ENCODE data around the gene HEXIM2.

Gene HEXIM2

GRCh38 chr17:45132572-45133463, 28.9 kb upstream of the HEXIM2 start:
- Mint-ChIP-seq H3K4me3 (peak overlapping the region; percentile 87), H3K4me1 (ENCODE audit: low read depth) (peaks cover 4% of the 10 kb centered on the region), H3K27ac (peak overlapping the region; percentile 83), H3K27me3 (ENCODE audit: low read depth) (peaks cover 14% of the 10 kb centered on the region), H3K36me3 (ENCODE audit: low read depth) (peaks cover 3% of the 10 kb centered on the region), H3K9me3 (no peaks in the 10 kb centered on the region)

GRCh38 chr17:45135192-45135977, 26.3 kb upstream of the HEXIM2 start, which contains the start of gene ACBD4:
TSS of gene ACBD4 (plus strand) at chr17:45135687. CDS start at chr17:45136145, 458 bp downstream.
- peaks cover 3% of the 10 kb centered on the region for H3K36me3 Mint-ChIP-seq (ENCODE audit: low read depth)
- peak within 1 kb of the TSS; percentile 91 for H3K4me3 Mint-ChIP-seq
- H3K9me3 Mint-ChIP-seq: no peaks in the 10 kb centered on the region
- peaks cover 11% of the 10 kb centered on the region for H3K27me3 Mint-ChIP-seq (ENCODE audit: low read depth)
- H3K27ac Mint-ChIP-seq: peak within 1 kb of the TSS; percentile 79
- peaks cover 4% of the 10 kb centered on the region for H3K4me1 Mint-ChIP-seq (ENCODE audit: low read depth)

- no peaks in the 10 kb centered on the region for H3K9me3 Mint-ChIP-seq
- peak overlapping the region; percentile 79 for H3K27ac Mint-ChIP-seq
- H3K4me3 Mint-ChIP-seq: peak overlapping the region; percentile 91
- H3K4me1 Mint-ChIP-seq (ENCODE audit: low read depth): peaks cover 8% of the 10 kb centered on the region
- peaks cover 5% of the 10 kb centered on the region for H3K36me3 Mint-ChIP-seq (ENCODE audit: low read depth)
- H3K27me3 Mint-ChIP-seq (ENCODE audit: low read depth): peaks cover 3% of the 10 kb centered on the region
Observed at GRCh38 chr17:45135978-45136791, 25.5 kb upstream of the HEXIM2 start.

GRCh38 chr17:45136846-45137560, 24.7 kb upstream of the HEXIM2 start:
- Mint-ChIP-seq H3K9me3 (no peaks in the 10 kb centered on the region), H3K4me1 (ENCODE audit: low read depth) (peaks cover 8% of the 10 kb centered on the region), H3K4me3 (peak overlapping the region; percentile 91), H3K27ac (no peak overlapping the region), H3K27me3 (ENCODE audit: low read depth) (no peaks in the 10 kb centered on the region), H3K36me3 (ENCODE audit: low read depth) (peaks cover 5% of the 10 kb centered on the region)

GRCh38 chr17:45137561-45138305, 23.9 kb upstream of the HEXIM2 start:
- H3K27me3 Mint-ChIP-seq (ENCODE audit: low read depth): no peaks in the 10 kb centered on the region
- no peaks in the 10 kb centered on the region for H3K9me3 Mint-ChIP-seq
- H3K36me3 Mint-ChIP-seq (ENCODE audit: low read depth): peaks cover 6% of the 10 kb centered on the region
- peaks cover 8% of the 10 kb centered on the region for H3K4me1 Mint-ChIP-seq (ENCODE audit: low read depth)
- no peak overlapping the region for H3K27ac Mint-ChIP-seq
- H3K4me3 Mint-ChIP-seq: no peak overlapping the region

- Mint-ChIP-seq H3K27me3 (ENCODE audit: low read depth) (no peaks in the 10 kb centered on the region), H3K27ac (no peak overlapping the region), H3K4me3 (no peak overlapping the region), H3K36me3 (ENCODE audit: low read depth) (peaks cover 7% of the 10 kb centered on the region), H3K9me3 (no peaks in the 10 kb centered on the region), H3K4me1 (ENCODE audit: low read depth) (peaks cover 6% of the 10 kb centered on the region)
Observed at GRCh38 chr17:45138911-45139532, 22.7 kb upstream of the HEXIM2 start.

- H3K9me3 Mint-ChIP-seq: no peaks in the 10 kb centered on the region
- peaks cover 6% of the 10 kb centered on the region for H3K4me1 Mint-ChIP-seq (ENCODE audit: low read depth)
- no peak overlapping the region for H3K27ac Mint-ChIP-seq
- H3K36me3 Mint-ChIP-seq (ENCODE audit: low read depth): peaks cover 7% of the 10 kb centered on the region
- H3K4me3 Mint-ChIP-seq: no peak overlapping the region
- H3K27me3 Mint-ChIP-seq (ENCODE audit: low read depth): no peaks in the 10 kb centered on the region
Observed at GRCh38 chr17:45139533-45139920, 22.1 kb upstream of the HEXIM2 start.

GRCh38 chr17:45143094-45143670, 18.5 kb upstream of the HEXIM2 start:
- H3K27ac Mint-ChIP-seq: no peak overlapping the region
- no peaks in the 10 kb centered on the region for H3K27me3 Mint-ChIP-seq (ENCODE audit: low read depth)
- H3K4me1 Mint-ChIP-seq (ENCODE audit: low read depth): peaks cover 21% of the 10 kb centered on the region
- H3K9me3 Mint-ChIP-seq: no peaks in the 10 kb centered on the region
- peaks cover 7% of the 10 kb centered on the region for H3K36me3 Mint-ChIP-seq (ENCODE audit: low read depth)
- no peak overlapping the region for H3K4me3 Mint-ChIP-seq

GRCh38 chr17:45143767-45144198, 17.9 kb upstream of the HEXIM2 start:
- peaks cover 21% of the 10 kb centered on the region for H3K4me1 Mint-ChIP-seq (ENCODE audit: low read depth)
- H3K9me3 Mint-ChIP-seq: no peaks in the 10 kb centered on the region
- H3K27ac Mint-ChIP-seq: no peak overlapping the region
- peaks cover 9% of the 10 kb centered on the region for H3K36me3 Mint-ChIP-seq (ENCODE audit: low read depth)
- H3K4me3 Mint-ChIP-seq: peak overlapping the region; percentile 40
- H3K27me3 Mint-ChIP-seq (ENCODE audit: low read depth): no peaks in the 10 kb centered on the region

- H3K27ac Mint-ChIP-seq: no peak overlapping the region
- H3K9me3 Mint-ChIP-seq: no peaks in the 10 kb centered on the region
- peaks cover 21% of the 10 kb centered on the region for H3K4me1 Mint-ChIP-seq (ENCODE audit: low read depth)
Observed at GRCh38 chr17:45144199-45145034, 17.3 kb upstream of the HEXIM2 start.

GRCh38 chr17:45145035-45145389, 16.7 kb upstream of the HEXIM2 start:
- Mint-ChIP-seq H3K4me3 (no peak overlapping the region), H3K27ac (peak overlapping the region; percentile 55), H3K27me3 (ENCODE audit: low read depth) (no peaks in the 10 kb centered on the region), H3K36me3 (ENCODE audit: low read depth) (peaks cover 17% of the 10 kb centered on the region), H3K9me3 (no peaks in the 10 kb centered on the region), H3K4me1 (ENCODE audit: low read depth) (peaks cover 21% of the 10 kb centered on the region)

More at GRCh38 chr17:45144199-45145034, 17.3 kb upstream of the HEXIM2 start:
- Mint-ChIP-seq H3K4me3 (no peak overlapping the region), H3K36me3 (ENCODE audit: low read depth) (peaks cover 11% of the 10 kb centered on the region), H3K27me3 (ENCODE audit: low read depth) (no peaks in the 10 kb centered on the region)

- no peak overlapping the region for H3K27ac Mint-ChIP-seq
- H3K4me3 Mint-ChIP-seq: peak overlapping the region; percentile 19
- peaks cover 22% of the 10 kb centered on the region for H3K4me1 Mint-ChIP-seq (ENCODE audit: low read depth)
- peaks cover 23% of the 10 kb centered on the region for H3K36me3 Mint-ChIP-seq (ENCODE audit: low read depth)
- H3K27me3 Mint-ChIP-seq (ENCODE audit: low read depth): no peaks in the 10 kb centered on the region
- no peaks in the 10 kb centered on the region for H3K9me3 Mint-ChIP-seq
Observed at GRCh38 chr17:45146166-45146565, 15.5 kb upstream of the HEXIM2 start.
